SH-SY5Y (cell line): ENCODE measurements around the gene CHRND.

Source experiments
- GATA2 ChIP-seq: IDR thresholded peaks from 2 replicates; pipeline ENCODE4 v1.6.1; 2011; ENCODE audit warnings: mild to moderate bottlenecking, low read depth, low read length
- GATA3 ChIP-seq: IDR thresholded peaks from 2 replicates; pipeline ENCODE4 v1.6.1; 2011; ENCODE audit warnings: low read depth, mild to moderate bottlenecking, low read length, moderate library complexity

DNA sequence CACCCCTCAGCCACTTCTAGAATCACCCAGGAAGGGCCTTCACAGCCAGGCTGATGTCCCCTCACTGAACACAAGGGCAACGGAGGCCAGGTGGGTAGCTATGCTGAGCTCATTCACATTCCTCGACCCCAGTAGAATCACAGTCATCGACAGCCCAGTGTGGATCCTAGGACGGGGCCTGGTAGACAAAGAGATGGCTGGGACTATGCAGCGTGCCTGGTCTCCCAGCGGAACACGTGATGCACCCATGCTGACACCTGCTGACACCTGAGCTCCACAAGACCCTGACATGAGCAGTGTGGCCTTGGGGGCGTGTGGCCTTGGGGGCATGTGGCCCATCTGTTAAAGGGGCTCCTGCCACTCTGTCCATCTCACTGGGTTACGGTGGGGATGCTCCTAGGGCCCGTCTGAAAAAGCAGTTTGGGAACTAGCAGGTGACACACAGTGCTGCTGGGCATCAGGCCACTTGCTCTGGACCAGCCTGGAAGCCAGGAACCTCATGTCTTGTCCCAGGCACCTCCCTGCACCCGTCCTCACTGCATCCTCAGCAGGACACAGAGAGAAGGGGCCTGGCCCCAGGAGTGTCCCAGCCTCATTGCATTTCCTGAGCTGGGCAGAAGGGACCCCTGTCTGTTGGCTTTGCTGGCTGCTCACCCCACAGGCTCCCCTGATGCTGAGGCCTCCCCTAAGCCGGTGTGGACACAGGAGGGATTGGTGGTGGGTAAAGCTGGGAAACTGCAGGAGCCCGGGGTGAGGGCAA, 48.0 kb upstream of the CHRND start:
- no peak for TF ChIP-seq GATA2
- TF ChIP-seq GATA3, result no peak
